ENCODE data around the gene MTMR6.

The MTMR6 gene

DNA sequence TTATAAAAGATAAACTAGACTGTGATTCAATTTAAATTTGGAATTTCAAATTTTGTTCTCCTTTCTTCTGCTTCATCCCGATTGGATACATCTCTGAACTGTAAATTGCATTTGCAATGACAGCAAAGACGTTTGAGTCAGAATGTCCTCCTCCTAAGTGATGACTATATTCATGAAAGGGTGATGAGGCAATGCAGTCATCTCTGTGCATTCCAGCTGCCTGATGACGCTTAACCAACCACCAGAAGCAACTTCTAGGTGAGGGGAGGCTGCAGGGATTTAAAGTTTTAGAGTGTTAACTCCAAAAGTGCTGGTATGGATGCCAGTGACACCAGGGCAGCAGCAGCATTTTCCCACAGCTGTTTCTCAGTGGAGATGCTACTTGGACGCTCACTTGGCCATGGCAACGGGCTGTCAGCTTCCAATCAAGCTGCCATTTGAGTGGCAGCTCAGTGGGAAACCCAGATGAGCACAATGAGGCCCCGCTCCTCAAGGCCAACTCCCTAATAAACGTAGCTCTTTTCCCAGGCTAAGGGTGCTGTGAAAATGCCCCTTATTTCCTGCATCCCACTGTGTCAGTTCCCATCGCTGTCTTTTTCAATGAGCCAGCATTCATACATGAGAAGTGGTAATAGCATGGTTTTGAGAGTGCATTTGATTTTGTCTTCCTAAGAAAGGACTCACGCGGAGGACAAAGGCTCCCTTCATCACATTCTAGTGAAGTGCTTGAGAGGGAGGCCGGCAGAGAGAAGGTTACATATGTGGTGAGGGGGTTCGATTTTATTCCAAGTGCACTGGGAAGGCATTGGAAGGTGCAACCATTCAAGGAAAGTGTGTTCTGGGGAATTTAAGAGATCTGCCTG is 70.0 kb downstream of the MTMR6 start:
- H3K36me3 Mint-ChIP-seq (ENCODE audit: low read depth) = no peaks in the 10 kb centered on the region

DNA sequence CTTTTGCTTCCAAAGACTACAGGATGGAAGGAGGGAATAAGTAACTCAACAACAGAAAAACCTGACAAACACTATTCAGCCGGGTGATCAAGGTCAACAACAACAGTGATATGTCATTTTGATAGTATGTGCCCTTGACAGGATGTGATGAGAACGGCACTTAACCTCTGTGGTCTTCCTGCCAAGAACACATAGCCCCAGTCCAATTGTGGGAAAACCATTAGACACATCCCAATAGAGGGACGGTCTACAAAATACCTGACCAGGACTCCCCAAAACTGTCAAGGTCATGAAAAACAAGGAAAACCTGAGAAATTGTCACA is 72.1 kb downstream of the MTMR6 start:
- Mint-ChIP-seq H3K27me3 (ENCODE audit: low read depth) (no peaks in the 10 kb centered on the region), H3K27ac (no peak overlapping the region), H3K9me3 (no peaks in the 10 kb centered on the region), H3K36me3 (ENCODE audit: low read depth) (no peaks in the 10 kb centered on the region), H3K4me1 (ENCODE audit: low read depth) (no peaks in the 10 kb centered on the region), H3K4me3 (no peak overlapping the region)

More for the DNA sequence above, 70.0 kb downstream of the MTMR6 start:
- Mint-ChIP-seq H3K27me3 (ENCODE audit: low read depth) (peaks cover 11% of the 10 kb centered on the region), H3K4me1 (ENCODE audit: low read depth) (no peaks in the 10 kb centered on the region), H3K27ac (no peak overlapping the region), H3K4me3 (no peak overlapping the region), H3K9me3 (no peaks in the 10 kb centered on the region)

DNA sequence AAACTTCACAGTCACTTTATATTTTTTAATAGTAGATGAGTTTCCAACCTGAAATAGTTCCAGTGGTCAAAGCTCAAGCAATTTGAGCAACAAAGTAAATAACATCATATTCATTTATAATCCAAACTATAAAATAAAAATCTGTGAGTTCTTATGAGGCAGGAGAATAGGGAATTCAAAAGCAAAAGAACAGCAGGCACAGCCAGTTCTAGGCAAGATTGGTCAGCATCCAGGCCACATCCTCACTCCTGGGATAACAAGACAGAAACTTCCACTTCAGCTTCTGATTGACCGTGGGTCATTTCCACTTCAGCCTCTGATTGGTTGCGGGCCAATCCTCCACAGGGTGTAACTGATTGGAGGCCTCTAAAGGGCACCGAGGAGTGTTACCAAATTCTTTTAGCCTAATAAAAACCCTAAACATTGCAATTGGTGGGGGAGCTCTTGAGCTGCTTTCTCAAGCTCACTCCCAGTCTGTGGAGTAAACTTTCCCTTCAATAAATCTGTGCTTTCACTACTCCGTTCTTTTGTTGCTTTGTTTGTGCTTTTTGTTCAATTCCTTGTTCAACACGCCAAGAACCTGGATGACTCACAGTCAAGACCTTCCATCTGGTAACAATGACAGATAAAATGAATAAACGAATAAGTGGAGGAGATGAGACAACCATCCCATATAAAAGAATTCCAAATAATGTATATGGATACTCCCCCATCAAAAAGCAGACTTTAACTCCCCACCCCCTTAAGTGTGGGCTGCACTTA is 72.6 kb downstream of the MTMR6 start:
- H3K4me1 Mint-ChIP-seq (ENCODE audit: low read depth) = no peaks in the 10 kb centered on the region
- H3K27ac Mint-ChIP-seq = no peak overlapping the region
- H3K4me3 Mint-ChIP-seq = no peak overlapping the region
- H3K36me3 Mint-ChIP-seq (ENCODE audit: low read depth) = no peaks in the 10 kb centered on the region
- H3K27me3 Mint-ChIP-seq (ENCODE audit: low read depth) = no peaks in the 10 kb centered on the region
- H3K9me3 Mint-ChIP-seq = no peaks in the 10 kb centered on the region

DNA sequence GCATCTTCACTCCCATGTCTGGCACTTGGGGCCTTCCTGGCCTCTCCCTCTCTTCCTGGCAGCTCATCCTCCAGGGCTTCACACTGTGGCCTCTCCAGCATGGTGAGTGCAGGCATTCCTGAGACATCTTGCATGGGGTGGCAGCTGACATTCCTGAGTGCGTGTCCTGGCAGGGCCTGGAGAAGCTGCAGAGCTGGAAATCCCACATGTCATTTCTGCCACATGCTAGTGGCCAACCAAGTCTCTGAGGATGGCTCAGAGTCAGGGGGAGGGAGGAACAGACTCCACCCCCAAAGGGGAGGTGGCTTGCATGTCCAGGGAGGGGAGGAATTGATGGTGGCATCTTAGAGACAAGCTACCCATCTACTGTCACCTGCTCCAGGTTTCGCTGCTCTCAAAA is 73.6 kb downstream of the MTMR6 start:
- H3K4me3 Mint-ChIP-seq = no peak overlapping the region
- H3K36me3 Mint-ChIP-seq (ENCODE audit: low read depth) = no peaks in the 10 kb centered on the region
- no peaks in the 10 kb centered on the region for H3K9me3 Mint-ChIP-seq
- no peaks in the 10 kb centered on the region for H3K4me1 Mint-ChIP-seq (ENCODE audit: low read depth)
- H3K27ac Mint-ChIP-seq = no peak overlapping the region
- no peaks in the 10 kb centered on the region for H3K27me3 Mint-ChIP-seq (ENCODE audit: low read depth)

DNA sequence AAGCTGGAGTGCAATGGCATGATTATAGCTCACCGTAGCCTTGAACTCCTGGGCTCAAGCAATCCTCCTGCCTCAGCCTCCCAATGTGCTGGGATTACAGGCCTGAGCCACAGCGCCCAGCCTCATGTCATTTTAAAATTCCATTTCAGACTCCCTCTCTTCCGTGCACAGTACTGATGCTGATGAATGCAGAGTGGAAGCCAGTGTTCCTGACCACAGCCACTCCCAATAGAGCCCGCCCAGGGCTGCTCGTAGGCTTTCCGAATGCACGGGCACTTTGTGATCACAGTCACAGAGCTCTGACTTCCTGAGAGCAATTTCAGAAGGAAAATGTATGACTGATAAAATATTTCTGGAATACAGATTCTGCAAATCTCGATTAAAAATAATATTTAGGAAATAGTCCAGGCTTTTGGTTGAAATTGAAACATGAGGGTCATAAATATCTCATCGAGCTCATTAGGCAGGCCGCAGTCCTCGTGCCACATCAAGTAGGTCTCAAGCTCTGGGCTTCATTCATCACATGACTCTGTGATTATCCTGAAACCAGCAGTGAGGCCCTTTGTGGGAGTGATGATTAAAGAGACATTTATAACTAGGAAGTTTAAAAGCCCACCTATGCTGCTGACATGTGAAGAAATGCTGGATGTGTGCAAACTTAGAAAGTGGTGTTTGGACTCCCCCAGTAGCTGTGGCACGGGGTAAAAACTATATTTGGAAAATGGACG is 76.3 kb downstream of the MTMR6 start:
- no peaks in the 10 kb centered on the region for H3K36me3 Mint-ChIP-seq (ENCODE audit: low read depth)
- H3K4me3 Mint-ChIP-seq = no peak overlapping the region
- no peaks in the 10 kb centered on the region for H3K27me3 Mint-ChIP-seq (ENCODE audit: low read depth)
- H3K9me3 Mint-ChIP-seq = no peaks in the 10 kb centered on the region
- H3K27ac Mint-ChIP-seq = no peak overlapping the region
- no peaks in the 10 kb centered on the region for H3K4me1 Mint-ChIP-seq (ENCODE audit: low read depth)

DNA sequence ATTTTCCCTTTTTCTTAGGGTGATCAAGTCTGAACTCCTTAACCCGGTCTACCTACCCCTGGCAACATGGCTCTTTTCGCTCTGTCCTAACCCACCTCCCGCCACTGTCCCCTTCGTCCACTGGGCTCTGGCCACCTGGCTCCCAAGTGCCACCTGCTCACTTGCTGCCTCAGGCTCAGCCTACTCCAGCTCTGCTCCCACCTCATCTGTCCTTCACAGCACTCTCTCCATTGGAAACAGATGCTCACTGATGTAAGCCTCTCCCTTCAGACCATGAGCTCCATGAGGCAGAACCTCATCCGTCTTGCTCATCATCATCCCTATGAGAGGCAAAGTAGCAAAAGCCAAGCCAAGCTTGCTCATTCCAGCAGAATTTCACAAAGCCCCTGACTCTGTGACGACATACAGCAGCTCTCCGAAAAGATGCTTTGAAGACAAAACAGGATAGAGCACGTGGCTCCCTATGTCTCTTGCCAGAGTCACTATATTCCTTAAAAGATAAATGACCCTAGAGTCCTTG is 79.9 kb downstream of the MTMR6 start:
- H3K27ac Mint-ChIP-seq = no peak overlapping the region
- H3K27me3 Mint-ChIP-seq (ENCODE audit: low read depth) = peaks cover 4% of the 10 kb centered on the region

DNA sequence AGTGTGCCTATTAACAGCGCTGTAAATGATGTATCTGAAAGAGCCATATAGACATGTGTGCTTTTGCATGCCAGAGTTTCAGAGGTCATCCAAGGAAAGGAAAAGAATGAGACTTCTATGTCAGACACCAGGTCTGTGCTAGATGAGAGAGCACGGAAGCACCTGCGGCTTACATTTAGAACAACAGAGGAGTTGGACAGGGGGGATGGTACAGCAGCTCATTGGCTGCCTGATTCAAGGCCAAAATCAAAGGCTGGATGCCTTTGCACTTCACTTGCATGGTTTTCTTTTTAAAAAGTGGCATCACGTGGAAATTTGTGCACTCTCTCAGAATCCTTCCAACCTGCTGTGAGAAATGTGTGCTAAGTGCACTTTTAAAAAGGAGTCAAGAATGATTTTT is 82.4 kb downstream of the MTMR6 start:
- Mint-ChIP-seq H3K9me3 (no peaks in the 10 kb centered on the region), H3K27me3 (ENCODE audit: low read depth) (peaks cover 4% of the 10 kb centered on the region), H3K27ac (no peak overlapping the region), H3K4me1 (ENCODE audit: low read depth) (no peaks in the 10 kb centered on the region), H3K36me3 (ENCODE audit: low read depth) (no peaks in the 10 kb centered on the region), H3K4me3 (no peak overlapping the region)

More for the DNA sequence above, 79.9 kb downstream of the MTMR6 start:
- Mint-ChIP-seq H3K9me3 (no peaks in the 10 kb centered on the region), H3K4me1 (ENCODE audit: low read depth) (no peaks in the 10 kb centered on the region), H3K36me3 (ENCODE audit: low read depth) (no peaks in the 10 kb centered on the region), H3K4me3 (no peak overlapping the region)

DNA sequence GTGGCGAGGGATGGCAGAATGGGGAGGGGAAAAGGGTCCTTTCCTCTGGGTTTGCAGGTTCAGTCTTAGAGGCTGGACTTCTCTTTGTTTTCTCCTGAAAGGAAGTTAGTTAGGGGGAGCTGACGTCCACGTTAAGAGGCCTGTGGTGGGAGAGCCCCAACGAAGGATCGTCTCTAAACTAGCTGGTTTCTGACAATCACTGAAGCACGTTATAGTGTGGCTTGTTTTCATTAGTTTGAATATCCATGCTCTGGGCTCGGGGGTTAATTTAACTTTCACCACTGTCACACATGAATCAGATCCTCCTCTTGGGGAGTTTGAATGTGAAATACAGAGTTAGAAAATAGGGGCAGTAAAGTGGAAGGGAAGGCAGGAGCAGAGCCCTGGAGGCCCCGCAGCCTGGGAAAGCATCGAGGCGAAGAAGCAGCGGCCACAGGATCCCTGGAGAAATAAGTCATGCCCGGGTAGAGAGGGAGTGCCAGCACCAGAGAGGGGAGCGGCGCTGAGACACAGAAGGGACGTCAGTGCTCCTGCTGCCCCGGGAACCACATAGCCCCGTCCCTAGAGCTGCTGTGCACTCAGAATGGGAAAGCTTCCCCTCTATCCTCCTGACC is 84.1 kb downstream of the MTMR6 start:
- peaks cover 4% of the 10 kb centered on the region for H3K27me3 Mint-ChIP-seq (ENCODE audit: low read depth)
- H3K4me1 Mint-ChIP-seq (ENCODE audit: low read depth) = no peaks in the 10 kb centered on the region
- H3K4me3 Mint-ChIP-seq = no peak overlapping the region
- H3K9me3 Mint-ChIP-seq = no peaks in the 10 kb centered on the region
- H3K27ac Mint-ChIP-seq = no peak overlapping the region
- H3K36me3 Mint-ChIP-seq (ENCODE audit: low read depth) = no peaks in the 10 kb centered on the region

DNA sequence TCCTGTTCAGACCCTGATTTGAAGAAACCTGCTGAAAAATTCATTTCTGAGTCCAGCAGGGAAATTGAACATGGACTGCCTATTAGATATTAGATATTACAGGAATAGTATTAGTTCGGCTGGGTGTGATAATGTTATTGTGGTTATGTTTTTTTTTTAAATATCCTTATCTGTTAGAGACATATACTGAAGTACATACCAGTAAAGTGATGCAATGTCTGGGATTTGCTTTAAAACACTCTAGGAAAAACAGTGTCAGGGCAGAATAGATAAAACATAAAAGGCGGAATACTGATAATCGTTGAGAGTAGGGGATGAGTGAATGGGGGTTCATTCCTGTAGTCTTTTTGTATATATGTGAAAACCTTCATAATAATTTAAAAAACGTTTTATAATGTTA is 86.5 kb downstream of the MTMR6 start:
- Mint-ChIP-seq H3K9me3 (no peaks in the 10 kb centered on the region), H3K4me3 (no peak overlapping the region), H3K4me1 (ENCODE audit: low read depth) (no peaks in the 10 kb centered on the region), H3K27me3 (ENCODE audit: low read depth) (peaks cover 8% of the 10 kb centered on the region), H3K27ac (no peak overlapping the region), H3K36me3 (ENCODE audit: low read depth) (no peaks in the 10 kb centered on the region)

DNA sequence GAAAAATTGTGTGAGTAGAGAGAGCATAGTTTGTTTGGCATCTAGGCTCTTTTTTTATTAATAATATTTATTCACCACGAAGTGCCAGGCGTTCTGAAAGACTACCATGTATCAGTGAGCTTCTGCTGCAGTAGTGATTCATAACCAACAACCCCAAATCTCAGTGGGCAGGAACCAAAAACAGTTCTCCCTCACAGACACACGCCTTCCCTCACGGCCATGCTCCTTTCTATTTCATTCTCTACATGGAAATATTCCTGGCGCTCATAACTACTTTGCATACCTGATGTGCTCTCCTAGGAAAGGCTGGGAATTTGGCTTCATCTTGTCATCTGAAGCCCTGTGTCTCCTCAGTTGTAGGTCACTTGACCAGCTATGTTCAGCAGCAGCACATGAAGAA is 88.6 kb downstream of the MTMR6 start:
- no peaks in the 10 kb centered on the region for H3K4me1 Mint-ChIP-seq (ENCODE audit: low read depth)
- no peaks in the 10 kb centered on the region for H3K9me3 Mint-ChIP-seq
- no peaks in the 10 kb centered on the region for H3K36me3 Mint-ChIP-seq (ENCODE audit: low read depth)
- peaks cover 7% of the 10 kb centered on the region for H3K27me3 Mint-ChIP-seq (ENCODE audit: low read depth)
- no peak overlapping the region for H3K4me3 Mint-ChIP-seq
- no peak overlapping the region for H3K27ac Mint-ChIP-seq

DNA sequence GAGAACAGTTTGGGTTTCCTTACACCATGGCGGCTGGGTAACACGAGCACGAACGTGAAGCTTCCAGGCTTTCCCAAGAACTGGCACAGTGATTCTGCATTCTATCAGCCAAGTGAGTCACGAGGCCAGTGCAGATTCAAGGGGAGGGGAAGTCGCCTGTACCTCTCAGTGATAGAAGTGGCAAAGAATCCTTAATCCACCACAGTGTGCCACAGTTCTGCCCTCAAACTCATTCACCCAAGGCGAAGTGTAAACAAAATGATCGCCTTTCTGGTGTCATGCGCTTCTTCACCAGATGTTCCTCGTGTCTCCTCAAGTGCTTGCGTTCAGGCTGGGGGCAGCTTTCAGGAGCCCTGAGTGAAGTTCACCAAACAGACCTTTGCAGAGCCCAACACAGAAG is 90.3 kb downstream of the MTMR6 start:
- H3K27me3 Mint-ChIP-seq (ENCODE audit: low read depth) = peaks cover 11% of the 10 kb centered on the region
- H3K4me3 Mint-ChIP-seq = no peak overlapping the region
- H3K9me3 Mint-ChIP-seq = no peaks in the 10 kb centered on the region
- H3K4me1 Mint-ChIP-seq (ENCODE audit: low read depth) = no peaks in the 10 kb centered on the region
- no peak overlapping the region for H3K27ac Mint-ChIP-seq
- H3K36me3 Mint-ChIP-seq (ENCODE audit: low read depth) = no peaks in the 10 kb centered on the region
